BLaER1 treated with 17β-estradiol and CSF1 and Interleukin-3, amounts not matched to agents 10 nM and 100 nM (cell line): ENCODE data around the gene ANKRD49.

Source experiments
- H3K27ac ChIP-seq, 11 experiments: shearing (Covaris generic); formaldehyde crosslinking; 2 replicates each; pipeline ENCODE4 v1.8.1; 2022
- H3K27me3 ChIP-seq, 11 experiments: shearing (Covaris generic); formaldehyde crosslinking; 2 replicates each; pipeline ENCODE4 v1.8.1; 2022
- H3K36me3 ChIP-seq, 11 experiments: shearing (Covaris generic); formaldehyde crosslinking; 2 replicates each; pipeline ENCODE4 v1.8.1; 2022
- H3K4me1 ChIP-seq, 10 experiments: shearing (Covaris generic); formaldehyde crosslinking; 2 replicates each; pipeline ENCODE4 v1.8.1; 2022
- H3K4me2 ChIP-seq, 11 experiments: shearing (Covaris generic); formaldehyde crosslinking; 2 replicates each; pipeline ENCODE4 v1.8.1; 2022
- H3K4me3 ChIP-seq, 10 experiments: shearing (Covaris generic); formaldehyde crosslinking; 2 replicates each; pipeline ENCODE4 v1.8.1; 2022
- H3K9ac ChIP-seq, 11 experiments: shearing (Covaris generic); formaldehyde crosslinking; 2 replicates each; pipeline ENCODE4 v1.8.1; 2022
- H3K9me3 ChIP-seq, 11 experiments: shearing (Covaris generic); formaldehyde crosslinking; replicated peaks in 1 of 11; 2 replicates each; pipeline ENCODE4 v1.8.1; 2022
- H4K20me1 ChIP-seq, 11 experiments: shearing (Covaris generic); formaldehyde crosslinking; 2 replicates each; pipeline ENCODE4 v1.8.1; 2022
- Cebpa-rat ChIP-seq, 11 experiments: shearing (Covaris generic); IDR thresholded peaks; 2 replicates each; pipeline ENCODE4 v1.8.1; 2022

The ANKRD49 gene

GRCh38 chr11:94533696-94534630, 40.2 kb downstream of the ANKRD49 start:
- Histone ChIP-seq H3K36me3 (no peaks in the 10 kb centered on the region), H3K4me3 (0 out of 20 replicates have a peak overlapping the region, but pooled peaks of 1 of the 10 experiments have one; percentile 30), H3K27me3 (no peaks in the 10 kb centered on the region), H3K9ac (peak overlapping the region in 3 of 11 experiments; percentile 17 to 36 (median 30); a peak in 2 of 22 replicates), H3K4me2 (peak overlapping the region; percentile 17 to 92 (median 70); a peak in 19 of 22 replicates), H3K4me1 (peaks cover 5 to 40% (median 21%) of the 10 kb centered on the region in 10 experiments; a peak in 18 of 20 replicates), H3K9me3 (no peaks in the 10 kb centered on the region), H4K20me1 (no peaks in the 10 kb centered on the region), H3K27ac (peak overlapping the region in 4 of 11 experiments; percentile 24 to 69 (median 52); a peak in 6 of 22 replicates)
- TF ChIP-seq Cebpa-rat (IDR thresholded peaks at IDR 0.05): no peak

GRCh38 chr11:94536386-94536785, 42.6 kb downstream of the ANKRD49 start:
- no peak overlapping the region for H3K9ac ChIP-seq
- H3K9me3 ChIP-seq: no peaks in the 10 kb centered on the region
- TF ChIP-seq Cebpa-rat (IDR thresholded peaks at IDR 0.05): no peak
- H4K20me1 ChIP-seq: no peaks in the 10 kb centered on the region
- H3K36me3 ChIP-seq: no peaks in the 10 kb centered on the region
- no peak overlapping the region; a peak in 1 of 22 replicates for H3K4me2 ChIP-seq
- peaks cover 5 to 40% (median 21%) of the 10 kb centered on the region in 10 experiments; a peak in 18 of 20 replicates for H3K4me1 ChIP-seq
- no peak overlapping the region for H3K27ac ChIP-seq
- H3K4me3 ChIP-seq: no peak overlapping the region
- no peaks in the 10 kb centered on the region for H3K27me3 ChIP-seq

- no peaks in the 10 kb centered on the region for H3K9me3 ChIP-seq
- H3K4me2 ChIP-seq: peak overlapping the region in 5 of 11 experiments; percentile 9 to 61 (median 47); a peak in 8 of 22 replicates
- no peaks in the 10 kb centered on the region for H3K27me3 ChIP-seq
- 0 out of 22 replicates have a peak overlapping the region, but pooled peaks of 1 of the 11 experiments have one; percentile 2 for H3K27ac ChIP-seq
- H3K9ac ChIP-seq: no peak overlapping the region
- H3K4me3 ChIP-seq: no peak overlapping the region
- peaks cover 5 to 40% (median 21%) of the 10 kb centered on the region in 10 experiments; a peak in 18 of 20 replicates for H3K4me1 ChIP-seq
- no peaks in the 10 kb centered on the region for H3K36me3 ChIP-seq
- no peak for TF ChIP-seq Cebpa-rat (IDR thresholded peaks at IDR 0.05)
- no peaks in the 10 kb centered on the region for H4K20me1 ChIP-seq
Observed at GRCh38 chr11:94537031-94537600, 43.3 kb downstream of the ANKRD49 start.

- H4K20me1 ChIP-seq: no peaks in the 10 kb centered on the region; a peak in 1 of 22 replicates
- no peak overlapping the region for H3K4me2 ChIP-seq
- H3K4me1 ChIP-seq: peaks cover 8 to 38% (median 18%) of the 10 kb centered on the region in 10 experiments
- no peak for TF ChIP-seq Cebpa-rat (IDR thresholded peaks at IDR 0.05)
- no peaks in the 10 kb centered on the region for H3K36me3 ChIP-seq
- H3K9ac ChIP-seq: no peak overlapping the region
- H3K4me3 ChIP-seq: no peak overlapping the region
- no peak overlapping the region for H3K27ac ChIP-seq
- H3K9me3 ChIP-seq: no peaks in the 10 kb centered on the region
- H3K27me3 ChIP-seq: no peaks in the 10 kb centered on the region
Observed at GRCh38 chr11:94539420-94539819, 45.6 kb downstream of the ANKRD49 start.

- peaks cover 0 to 35% (median 24%) of the 10 kb centered on the region in 11 experiments; a peak in 18 of 22 replicates for H3K36me3 ChIP-seq
- peak within 1 kb of the TSS; percentile 90 to 98 (median 95) for H3K9ac ChIP-seq
- H3K4me2 ChIP-seq: peak within 1 kb of the TSS; percentile 90 to 99 (median 97)
- no peak for TF ChIP-seq Cebpa-rat (IDR thresholded peaks at IDR 0.05)
- peaks cover 0 to 11% (median 0%) of the 10 kb centered on the region in 11 experiments; a peak in 6 of 22 replicates for H3K9me3 ChIP-seq
- H3K4me3 ChIP-seq: peak within 1 kb of the TSS; percentile 70 to 83 (median 76)
- H3K27me3 ChIP-seq: no peaks in the 10 kb centered on the region
- peaks cover 13 to 44% (median 41%) of the 10 kb centered on the region in 11 experiments; a peak in 21 of 22 replicates for H4K20me1 ChIP-seq
- peaks cover 43 to 57% (median 53%) of the 10 kb centered on the region in 10 experiments for H3K4me1 ChIP-seq
- peak within 1 kb of the TSS; percentile 94 to 99 (median 96) for H3K27ac ChIP-seq
Observed at GRCh38 chr11:94543695-94544645, 50.2 kb downstream of the ANKRD49 start, which contains the start of gene FUT4. Gene FUT4, plus strand, starts transcription at chr11:94543921. Its CDS starts 213 bp downstream, at chr11:94544134.

- H3K27ac ChIP-seq: peak overlapping the region; percentile 94 to 99 (median 96)
- H3K9me3 ChIP-seq: peaks cover 0 to 11% (median 0%) of the 10 kb centered on the region in 11 experiments; a peak in 6 of 22 replicates
- H3K4me2 ChIP-seq: peak overlapping the region; percentile 90 to 99 (median 97)
Observed at GRCh38 chr11:94544646-94545263, 51.0 kb downstream of the ANKRD49 start.

GRCh38 chr11:94545264-94546161, 51.7 kb downstream of the ANKRD49 start:
- H3K4me2 ChIP-seq: peak overlapping the region; percentile 90 to 99 (median 97)
- peak overlapping the region; percentile 90 to 98 (median 95) for H3K9ac ChIP-seq
- peaks cover 0 to 11% (median 0%) of the 10 kb centered on the region in 11 experiments; a peak in 6 of 22 replicates for H3K9me3 ChIP-seq

More at GRCh38 chr11:94544646-94545263, 51.0 kb downstream of the ANKRD49 start:
- peaks cover 0 to 43% (median 29%) of the 10 kb centered on the region in 11 experiments; a peak in 18 of 22 replicates for H3K36me3 ChIP-seq
- no peaks in the 10 kb centered on the region for H3K27me3 ChIP-seq
- H3K4me3 ChIP-seq: peak overlapping the region; percentile 70 to 83 (median 76)
- TF ChIP-seq Cebpa-rat (IDR thresholded peaks at IDR 0.05): no peak
- peaks cover 43 to 63% (median 58%) of the 10 kb centered on the region in 10 experiments for H3K4me1 ChIP-seq
- H3K9ac ChIP-seq: peak overlapping the region; percentile 90 to 98 (median 95)
- H4K20me1 ChIP-seq: peaks cover 13 to 52% (median 45%) of the 10 kb centered on the region in 11 experiments; a peak in 21 of 22 replicates

More at GRCh38 chr11:94545264-94546161, 51.7 kb downstream of the ANKRD49 start:
- H3K27me3 ChIP-seq: no peaks in the 10 kb centered on the region
- H4K20me1 ChIP-seq: peaks cover 13 to 60% (median 45%) of the 10 kb centered on the region in 11 experiments; a peak in 21 of 22 replicates
- H3K27ac ChIP-seq: peak overlapping the region in 10 of 11 experiments; percentile 94 to 99 (median 96); a peak in 20 of 22 replicates
- peaks cover 43 to 70% (median 61%) of the 10 kb centered on the region in 10 experiments for H3K4me1 ChIP-seq
- no peak for TF ChIP-seq Cebpa-rat (IDR thresholded peaks at IDR 0.05)
- peaks cover 0 to 43% (median 29%) of the 10 kb centered on the region in 11 experiments; a peak in 18 of 22 replicates for H3K36me3 ChIP-seq
- peak overlapping the region; percentile 70 to 83 (median 76) for H3K4me3 ChIP-seq
